Activated CD4-positive, alpha-beta T cell treated with anti-CD3 and anti-CD28 coated beads, Interleukin-2, amount 10 ng/mL, durations not matched to agents 24 days and 14 days (primary cell): ENCODE data around the gene JADE3. TPM values are rescaled to one million over a fixed set of nuclear protein-coding genes. Genes with fewer than 3 reads are reported as not detected.
"Not testable (repeated sequence)": the region's sequence is repeated elsewhere in the genome, so short reads cannot be mapped to it uniquely, and the experiment has no call there.

ENCODE experiments used
- DNase-seq: peaks from one replicate; pipeline ENCODE4 v3.0.0; 2022
- H3K27ac Mint-ChIP-seq: one replicate; pipeline ENCODE4 v1.8.0; 2022; ENCODE audit warnings: mild to moderate bottlenecking, mixed read lengths
- H3K27me3 Mint-ChIP-seq: one replicate; pipeline ENCODE4 v1.8.0; 2022; ENCODE audit warnings: mixed read lengths
- H3K36me3 Mint-ChIP-seq: one replicate; pipeline ENCODE4 v1.8.0; 2022; ENCODE audit warnings: low read depth, mild to moderate bottlenecking, mixed read lengths
- H3K4me1 Mint-ChIP-seq: one replicate; pipeline ENCODE4 v1.8.0; 2021; ENCODE audit warnings: mixed read lengths
- H3K4me3 Mint-ChIP-seq: one replicate; pipeline ENCODE4 v1.8.0; 2022; ENCODE audit warnings: mild to moderate bottlenecking, moderate library complexity, mixed read lengths
- H3K9me3 Mint-ChIP-seq: one replicate; pipeline ENCODE4 v1.8.0; 2021; ENCODE audit warnings: mixed read lengths
- intact Hi-C: fragments of 100-400 bp; cut with micrococcal nuclease; formaldehyde crosslinking; loops from one replicate; pipeline ENCODE4 v1.15.1; 2023
- total RNA-seq: library from RNA; stranded (reverse); gene quantifications from 2 replicates; pipeline ENCODE4 v1.2.3, GENCODE V29; 2022

JADE3 gene
- total RNA-seq, 1 donor from 2014 or later = 1.5 TPM

DNA sequence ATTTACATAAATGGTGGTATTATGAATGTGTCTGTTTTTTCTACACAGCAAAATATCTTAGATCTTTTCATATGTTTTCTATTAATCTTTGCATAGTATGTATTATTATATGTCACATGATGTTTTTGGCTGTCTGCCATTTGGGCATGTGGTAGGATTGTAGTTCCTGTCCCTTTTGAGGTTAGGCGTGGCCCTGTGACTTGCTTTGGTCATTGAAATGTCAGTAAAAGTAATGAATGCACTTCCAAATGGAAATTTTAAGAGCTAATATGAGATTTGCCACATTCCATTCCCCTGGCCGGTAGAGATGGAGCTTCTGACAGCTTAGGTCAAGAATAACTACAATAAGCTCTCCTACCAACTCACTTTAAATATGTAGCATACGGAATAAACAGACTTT, 45.1 kb downstream of the JADE3 start:
- no peak for DNase-seq

DNA sequence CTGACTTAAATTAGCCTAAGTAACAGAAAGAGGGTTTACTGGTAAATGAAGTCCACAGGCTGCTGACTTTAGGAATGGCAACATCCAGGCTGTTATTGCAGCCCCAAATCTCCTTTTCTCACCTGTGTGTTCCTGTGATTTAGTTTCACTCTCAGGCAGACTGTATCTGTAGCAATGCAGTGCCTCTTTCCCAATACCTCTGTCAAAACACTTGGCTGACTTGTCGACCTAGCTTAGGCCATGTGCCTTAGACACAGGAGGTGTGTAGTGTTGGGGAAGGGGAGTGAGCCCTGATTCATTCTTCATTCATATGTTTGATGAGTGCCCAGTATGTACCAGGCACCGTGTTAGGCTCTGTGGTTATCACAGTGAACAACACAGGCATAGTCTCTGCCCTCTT, 46.9 kb downstream of the JADE3 start:
- peaks cover under 1% of the 10 kb centered on the region for H3K4me1 Mint-ChIP-seq
- intact Hi-C loops = no loop called here
- no peaks in the 10 kb centered on the region for H3K9me3 Mint-ChIP-seq
- H3K27ac Mint-ChIP-seq = no peak overlapping the region
- DNase-seq = no peak
- no peaks in the 10 kb centered on the region for H3K36me3 Mint-ChIP-seq
- H3K27me3 Mint-ChIP-seq = no peaks in the 10 kb centered on the region
- no peak overlapping the region for H3K4me3 Mint-ChIP-seq

More for the DNA sequence above, 45.1 kb downstream of the JADE3 start:
- Mint-ChIP-seq H3K27me3 (peaks cover 1% of the 10 kb centered on the region), H3K36me3 (no peaks in the 10 kb centered on the region), H3K9me3 (no peaks in the 10 kb centered on the region), H3K4me1 (peaks cover 2% of the 10 kb centered on the region), H3K4me3 (no peak overlapping the region), H3K27ac (no peak overlapping the region)
- intact Hi-C loops = no loop called here

DNA sequence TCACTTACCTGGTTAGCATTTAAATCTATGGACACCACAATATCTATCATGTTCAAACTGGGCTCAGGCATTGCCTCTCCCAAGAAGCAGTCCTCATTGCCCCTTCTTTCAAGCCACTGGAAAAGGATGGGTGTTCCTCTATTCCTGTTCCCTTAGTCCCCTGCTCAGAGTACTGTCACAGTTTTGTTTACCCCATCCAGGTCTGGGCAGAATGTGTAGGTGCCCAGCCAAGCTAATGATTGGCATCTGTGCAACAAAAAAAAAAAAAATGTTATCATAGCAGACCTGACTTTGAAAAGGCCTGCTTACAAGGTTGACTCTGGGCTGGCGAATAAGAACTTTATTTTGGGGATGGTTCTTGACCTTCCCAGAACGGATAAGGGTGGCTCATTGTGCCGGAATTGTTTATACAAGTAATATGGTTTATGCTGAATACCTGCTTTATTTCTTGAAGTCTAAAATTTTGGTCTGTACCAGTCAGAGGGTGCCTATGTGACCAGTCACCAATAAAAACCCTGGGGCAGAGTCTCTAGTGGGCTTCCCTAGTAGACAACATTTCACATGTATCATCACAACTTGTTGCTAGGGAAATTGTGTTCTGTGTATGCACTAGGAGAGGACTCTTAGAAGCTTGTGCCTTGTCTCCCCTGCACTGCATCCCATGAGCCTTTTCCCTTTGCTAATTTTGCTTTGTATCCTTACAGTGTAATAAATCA, 47.9 kb downstream of the JADE3 start:
- Mint-ChIP-seq H3K27me3 (no peaks in the 10 kb centered on the region), H3K9me3 (no peaks in the 10 kb centered on the region), H3K4me3 (no peak overlapping the region), H3K36me3 (no peaks in the 10 kb centered on the region), H3K4me1 (peaks cover 2% of the 10 kb centered on the region), H3K27ac (no peak overlapping the region)
- intact Hi-C loops = no loop called here
- DNase-seq = no peak

DNA sequence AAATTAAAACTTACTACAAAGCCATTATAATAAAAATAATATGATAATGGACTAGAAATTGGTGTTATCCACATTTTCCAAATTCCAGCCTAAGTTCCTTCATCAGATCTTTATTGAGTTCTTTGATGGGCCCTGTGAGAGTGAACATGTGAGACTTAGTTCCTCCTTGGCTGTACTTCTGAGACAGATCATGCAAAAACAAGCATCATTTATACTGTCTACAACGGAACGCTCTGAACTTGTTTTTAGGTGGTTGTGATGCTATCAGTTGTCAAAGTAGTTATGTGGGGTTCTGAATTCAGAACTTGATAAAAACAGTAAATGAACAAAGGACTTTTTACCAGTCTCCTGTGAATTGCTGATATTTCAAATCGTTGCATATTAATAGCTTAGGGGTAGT, 48.9 kb downstream of the JADE3 start:
- no peaks in the 10 kb centered on the region for H3K36me3 Mint-ChIP-seq
- peaks cover 2% of the 10 kb centered on the region for H3K4me1 Mint-ChIP-seq
- peaks cover 3% of the 10 kb centered on the region for H3K27me3 Mint-ChIP-seq
- H3K4me3 Mint-ChIP-seq = no peak overlapping the region
- intact Hi-C loops = no loop called here
- H3K9me3 Mint-ChIP-seq = no peaks in the 10 kb centered on the region
- no peak overlapping the region for H3K27ac Mint-ChIP-seq
- no peak for DNase-seq

DNA sequence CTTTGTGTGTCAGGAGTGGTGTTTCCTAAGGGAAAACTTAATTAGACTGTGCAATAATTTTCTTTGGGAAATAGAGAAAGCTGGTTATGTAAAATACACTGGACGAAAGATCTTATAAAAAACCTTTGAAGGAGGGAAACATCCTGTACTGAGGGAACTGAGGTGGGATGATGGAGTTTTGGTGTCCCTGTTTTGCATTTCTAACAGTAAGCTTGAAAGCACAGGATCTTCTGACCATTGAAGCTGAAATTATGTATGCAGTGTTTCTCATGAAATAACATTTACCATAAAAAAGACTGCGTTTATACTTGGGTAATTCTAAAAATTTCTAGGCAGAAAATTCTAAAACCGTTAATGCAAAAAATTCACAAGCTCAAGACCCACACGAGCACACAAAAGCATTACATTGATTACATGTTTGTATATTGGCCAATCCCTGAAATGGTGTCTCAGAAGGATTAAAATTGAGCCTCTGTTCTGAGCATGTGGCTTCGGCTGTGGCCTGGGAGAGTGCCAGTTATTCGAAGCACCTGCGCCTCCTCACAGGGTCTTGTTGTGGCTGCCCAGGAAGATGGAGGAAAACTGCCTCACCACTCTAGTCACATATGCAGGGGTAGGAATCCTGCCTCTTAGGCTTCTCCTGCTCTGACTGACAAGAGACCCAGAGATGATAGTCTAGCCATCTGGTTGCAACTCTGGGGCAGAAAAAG, 49.5 kb downstream of the JADE3 start:
- peaks cover 3% of the 10 kb centered on the region for H3K4me1 Mint-ChIP-seq
- H3K9me3 Mint-ChIP-seq = no peaks in the 10 kb centered on the region
- no peak overlapping the region for H3K4me3 Mint-ChIP-seq
- H3K36me3 Mint-ChIP-seq = no peaks in the 10 kb centered on the region
- DNase-seq = no peak
- H3K27ac Mint-ChIP-seq = no peak overlapping the region
- intact Hi-C loops = no loop called here
- peaks cover 3% of the 10 kb centered on the region for H3K27me3 Mint-ChIP-seq

DNA sequence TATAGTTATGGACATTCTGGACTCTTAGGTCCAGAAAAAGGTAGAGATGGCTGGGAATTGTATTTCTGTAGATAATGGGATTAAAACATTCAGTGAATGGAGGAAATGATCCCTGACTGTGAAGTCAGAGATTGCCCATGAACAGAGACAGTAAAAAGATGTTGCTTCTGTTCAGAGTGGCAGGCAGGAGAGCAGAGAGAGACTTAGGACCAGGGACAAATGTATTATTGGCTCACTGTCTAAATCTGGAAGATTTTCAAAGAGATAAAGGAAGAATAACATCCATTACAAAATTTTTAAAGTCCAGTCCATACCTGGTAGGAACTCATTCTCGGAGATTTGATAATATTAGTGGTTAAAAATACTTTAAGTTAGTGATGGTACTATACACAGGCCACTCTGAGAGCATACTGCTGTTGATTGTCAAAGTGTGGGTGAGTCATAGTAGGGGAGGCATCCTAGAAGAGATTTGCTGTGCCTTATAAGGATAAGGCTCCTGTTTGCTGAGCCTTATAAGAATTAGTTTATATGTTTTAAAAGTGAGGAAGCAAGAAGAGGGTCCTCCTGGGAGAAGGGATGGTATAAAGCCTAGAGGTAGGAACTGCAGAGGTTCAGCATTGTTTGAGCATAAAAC, 53.0 kb downstream of the JADE3 start:
- no peak overlapping the region for H3K4me3 Mint-ChIP-seq
- no peaks in the 10 kb centered on the region for H3K9me3 Mint-ChIP-seq
- H3K27me3 Mint-ChIP-seq = peaks cover 5% of the 10 kb centered on the region
- H3K4me1 Mint-ChIP-seq = peaks cover 3% of the 10 kb centered on the region
- no peak overlapping the region for H3K27ac Mint-ChIP-seq
- intact Hi-C loops = no loop called here
- H3K36me3 Mint-ChIP-seq = no peaks in the 10 kb centered on the region
- DNase-seq = no peak

DNA sequence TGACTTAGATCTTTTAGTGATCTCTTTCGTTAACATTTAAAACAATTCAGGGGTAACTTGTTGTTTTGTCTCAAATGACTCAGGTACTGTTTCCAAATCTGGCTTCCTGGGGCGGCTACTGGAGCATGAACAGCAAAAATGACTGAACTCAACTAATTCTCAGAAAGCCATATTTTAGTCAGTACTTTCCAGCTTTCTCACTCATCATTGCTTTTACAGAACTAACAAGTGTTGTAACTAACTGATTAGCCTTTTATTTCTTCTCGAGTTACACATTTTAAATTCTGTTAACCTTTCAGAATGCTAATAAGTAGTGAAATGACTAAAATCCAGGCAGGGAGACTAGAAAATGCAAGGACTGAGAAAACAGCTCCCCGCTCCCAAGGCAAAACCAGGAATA, 55.3 kb downstream of the JADE3 start:
- no peak for DNase-seq
- Mint-ChIP-seq H3K9me3 (no peaks in the 10 kb centered on the region), H3K27me3 (peaks cover 5% of the 10 kb centered on the region), H3K4me3 (no peak overlapping the region), H3K4me1 (peaks cover 3% of the 10 kb centered on the region), H3K27ac (peak overlapping the region; percentile 62), H3K36me3 (no peaks in the 10 kb centered on the region)
- intact Hi-C loops = no loop called here

DNA sequence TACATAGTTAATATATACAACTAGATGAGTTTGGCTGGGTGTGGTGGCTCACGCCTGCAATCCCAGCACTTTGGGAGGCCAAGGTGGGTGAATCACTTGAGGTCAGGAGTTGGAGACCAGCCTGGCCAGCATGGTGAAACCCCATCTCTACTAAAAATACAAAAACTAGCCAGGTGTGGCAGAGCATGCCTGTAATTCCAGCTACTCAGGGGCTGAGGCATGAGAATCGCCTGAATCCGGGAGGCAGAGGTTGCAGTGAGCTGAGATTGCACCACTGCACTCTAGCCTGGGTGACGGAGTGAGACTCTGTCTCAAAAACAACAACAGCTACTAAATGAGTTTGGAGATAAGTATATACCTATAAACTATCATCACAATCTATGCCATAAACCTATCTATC, 64.8 kb downstream of the JADE3 start:
- not testable (repeated sequence) for DNase-seq, H3K27ac Mint-ChIP-seq, H3K27me3 Mint-ChIP-seq, H3K9me3 Mint-ChIP-seq, H3K36me3 Mint-ChIP-seq, H3K4me3 Mint-ChIP-seq, H3K4me1 Mint-ChIP-seq
- intact Hi-C loops = loop anchor here (5.0 kb wide), 1 partner anchor 65 kb away; the partner anchor contains the start of gene JADE3

DNA sequence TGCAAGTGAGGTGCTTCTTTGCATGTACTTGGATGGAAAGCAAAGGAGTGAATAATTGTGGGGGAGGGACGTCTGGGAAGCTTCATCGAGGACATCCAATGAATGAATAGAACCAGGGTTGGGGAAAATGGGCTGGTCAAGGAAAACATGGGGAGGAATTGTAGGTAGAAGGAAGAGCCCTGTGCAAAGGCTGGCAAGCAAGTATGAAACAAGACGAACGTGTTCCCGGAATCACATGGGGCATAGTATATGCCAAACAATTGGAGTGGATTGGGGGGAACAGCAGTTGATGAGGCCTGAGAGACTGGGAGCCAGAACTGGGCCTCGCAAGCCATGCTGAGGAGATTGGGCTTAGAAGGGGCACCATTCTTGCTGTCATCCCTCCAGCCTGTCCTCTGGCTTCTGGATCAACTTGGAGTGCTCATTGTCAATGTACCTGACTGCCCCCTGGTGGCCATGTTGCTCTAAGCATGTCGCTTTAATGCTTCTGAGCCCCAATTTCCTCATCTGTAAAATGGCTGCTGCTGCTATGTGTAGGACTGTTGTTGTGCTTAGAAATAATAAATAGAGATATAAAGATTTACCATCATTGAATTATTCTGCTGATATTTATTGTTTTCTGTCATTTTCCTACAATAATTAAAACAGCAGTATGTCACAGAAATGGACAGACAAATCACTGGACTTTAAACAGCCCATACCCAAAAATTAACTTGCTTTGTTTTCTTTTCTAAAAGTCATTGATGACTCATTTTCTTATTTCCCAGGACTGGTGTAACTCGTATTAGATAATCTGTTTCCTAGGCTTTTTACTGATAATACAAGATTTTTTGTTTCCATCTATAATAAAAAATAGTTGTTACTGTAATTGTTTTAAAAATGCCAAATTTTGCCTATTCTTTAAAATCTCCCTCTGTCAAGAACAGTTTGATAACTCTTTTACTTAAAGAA, 66.4 kb downstream of the JADE3 start:
- Mint-ChIP-seq H3K27ac (no peak overlapping the region), H3K36me3 (no peaks in the 10 kb centered on the region), H3K27me3 (peaks cover 9% of the 10 kb centered on the region), H3K9me3 (no peaks in the 10 kb centered on the region), H3K4me3 (no peak overlapping the region), H3K4me1 (no peaks in the 10 kb centered on the region)
- intact Hi-C loops = loop anchor here (5.0 kb wide), 1 partner anchor 66 kb away; the partner anchor contains the start of gene JADE3
- peak; percentile 88 for DNase-seq

DNA sequence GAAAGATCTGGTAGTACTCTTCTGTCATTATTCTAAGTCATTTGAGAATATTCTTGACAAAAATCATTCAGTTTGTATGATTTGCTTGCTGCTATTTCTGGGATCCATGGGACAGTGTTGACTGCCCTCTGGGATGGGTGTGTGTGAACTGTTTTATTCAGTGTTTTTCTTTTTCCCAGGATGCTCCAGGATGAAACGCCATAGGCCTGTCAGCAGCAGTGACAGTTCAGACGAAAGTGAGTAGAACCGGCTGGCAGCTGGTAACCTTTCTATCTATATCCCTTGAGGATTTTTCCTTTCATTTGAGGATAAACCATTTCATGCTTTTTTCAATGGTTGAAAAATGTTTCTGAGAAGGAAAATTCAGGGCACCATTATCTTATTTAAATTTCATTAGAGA, 72.5 kb downstream of the JADE3 start:
- no peaks in the 10 kb centered on the region for H3K4me1 Mint-ChIP-seq
- intact Hi-C loops = no loop called here
- no peak for DNase-seq

DNA sequence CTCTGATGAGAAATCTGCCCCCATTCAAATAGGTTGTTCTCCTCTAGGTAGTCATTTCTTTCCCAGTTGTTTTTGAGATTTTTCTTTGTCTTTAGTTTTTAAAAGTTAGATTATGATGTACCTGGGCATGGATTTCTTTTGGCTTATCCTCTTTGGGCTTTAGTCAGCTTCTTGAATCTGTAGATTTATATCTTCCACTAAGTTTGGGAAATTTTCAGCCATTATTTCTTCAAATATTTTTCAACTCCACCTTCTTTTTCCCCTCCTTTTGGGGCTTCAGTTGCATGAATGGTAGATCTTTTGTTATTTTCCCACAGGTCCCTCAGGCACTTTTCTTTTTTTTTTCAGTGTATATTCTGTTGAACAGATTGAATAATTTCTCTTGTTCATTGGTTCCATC, 77.3 kb downstream of the JADE3 start:
- Mint-ChIP-seq H3K9me3 (no peaks in the 10 kb centered on the region), H3K27ac (no peak overlapping the region), H3K4me1 (no peaks in the 10 kb centered on the region), H3K36me3 (no peaks in the 10 kb centered on the region), H3K4me3 (no peak overlapping the region), H3K27me3 (no peaks in the 10 kb centered on the region)
- DNase-seq = no peak
- intact Hi-C loops = no loop called here

More for the DNA sequence above, 72.5 kb downstream of the JADE3 start:
- H3K36me3 Mint-ChIP-seq = no peaks in the 10 kb centered on the region
- peaks cover 9% of the 10 kb centered on the region for H3K27me3 Mint-ChIP-seq
- H3K4me3 Mint-ChIP-seq = no peak overlapping the region
- H3K9me3 Mint-ChIP-seq = no peaks in the 10 kb centered on the region
- H3K27ac Mint-ChIP-seq = no peak overlapping the region

DNA sequence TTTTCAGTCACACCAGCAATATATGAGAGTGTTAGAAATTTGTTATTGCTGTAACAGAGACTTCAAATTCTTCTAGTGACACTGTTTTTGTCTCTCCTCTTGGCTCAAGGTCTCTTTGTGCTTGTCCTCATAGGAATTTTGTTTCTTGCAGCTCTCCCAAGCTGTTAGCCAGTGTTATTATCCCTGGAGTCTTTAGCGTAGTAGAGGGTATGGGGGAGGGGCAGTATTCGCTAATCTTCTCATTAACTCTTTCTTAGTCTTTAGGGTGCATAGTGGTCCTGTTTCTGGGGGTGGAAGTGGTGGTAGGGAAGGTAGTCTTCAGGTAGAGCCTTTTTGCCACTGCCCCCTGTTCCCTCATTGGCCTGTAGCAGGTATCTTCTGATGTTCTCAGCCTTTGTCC, 79.4 kb downstream of the JADE3 start:
- H3K27me3 Mint-ChIP-seq = no peaks in the 10 kb centered on the region
- no peak overlapping the region for H3K27ac Mint-ChIP-seq
- H3K4me3 Mint-ChIP-seq = no peak overlapping the region
- no peaks in the 10 kb centered on the region for H3K9me3 Mint-ChIP-seq
- DNase-seq = no peak
- intact Hi-C loops = no loop called here
- H3K36me3 Mint-ChIP-seq = no peaks in the 10 kb centered on the region
- no peaks in the 10 kb centered on the region for H3K4me1 Mint-ChIP-seq

DNA sequence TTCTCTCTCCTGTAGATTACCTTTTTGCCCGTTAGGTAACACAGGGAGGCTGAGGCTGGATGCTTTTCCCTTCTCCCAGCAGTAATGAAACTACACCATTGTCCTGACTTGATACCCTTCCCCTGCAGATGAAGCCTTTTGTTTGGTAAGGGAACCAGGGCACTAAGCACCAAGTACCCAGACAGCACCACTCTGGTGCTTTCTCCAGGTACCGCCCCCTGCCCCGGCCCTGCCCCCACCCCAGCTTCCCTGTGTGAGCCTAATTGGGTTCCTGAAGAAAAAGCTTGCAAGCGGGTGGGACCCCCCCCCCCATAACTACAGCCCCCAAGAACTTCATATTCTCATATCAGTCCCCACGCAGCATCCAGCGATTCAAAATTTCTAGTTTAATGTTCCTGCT, 79.8 kb downstream of the JADE3 start:
- H3K9me3 Mint-ChIP-seq = no peaks in the 10 kb centered on the region
- H3K36me3 Mint-ChIP-seq = no peaks in the 10 kb centered on the region
- H3K27me3 Mint-ChIP-seq = no peaks in the 10 kb centered on the region
- intact Hi-C loops = no loop called here
- H3K4me3 Mint-ChIP-seq = no peak overlapping the region
- no peak for DNase-seq
- H3K27ac Mint-ChIP-seq = no peak overlapping the region
- no peaks in the 10 kb centered on the region for H3K4me1 Mint-ChIP-seq
